Activated CD4-positive, alpha-beta T cell treated with anti-CD3 and anti-CD28 coated beads, Interleukin-10, Interleukin-2, amounts not matched to agents 100 ng/mL and 50 ng/mL, durations not matched to agents 16 hours and 8 hours (primary cell): ENCODE measurements around the gene IFNA13.
"Not testable (repeated sequence)": the region's sequence is repeated elsewhere in the genome, so short reads cannot be mapped to it uniquely, and the experiment has no call there.

Source experiments
- DNase-seq: peaks from one replicate; pipeline ENCODE4 v3.0.0-alpha.2; 2020

Gene IFNA13

GRCh38 chr9:21367957-21368356 lies at the start of gene IFNA13:
Gene IFNA13, minus strand, starts transcription at chr9:21368057. Its CDS starts 47 bp downstream, at chr9:21368010.
- DNase-seq, result no peak

- no peak for DNase-seq
These were observed 47.8 kb upstream of the IFNA13 start for GRCh38 chr9:21415493-21416267.

- DNase-seq, result no peak
These were observed 46.5 kb upstream of the IFNA13 start for GRCh38 chr9:21414220-21414940.

- peak; percentile 2 for DNase-seq
These were observed 45.8 kb upstream of the IFNA13 start for GRCh38 chr9:21413624-21414023.

GRCh38 chr9:21413151-21413550 lies 45.3 kb upstream of the IFNA13 start:
- no peak for DNase-seq

GRCh38 chr9:21412107-21412506 lies 44.2 kb upstream of the IFNA13 start:
- no peak for DNase-seq

- DNase-seq, result no peak
These were observed 41.0 kb upstream of the IFNA13 start, which contains the start of gene IFNA8 for GRCh38 chr9:21408817-21409216. Gene IFNA8, plus strand, starts transcription at chr9:21409117. Its CDS starts 60 bp downstream, at chr9:21409177.

- no peak for DNase-seq
These were observed 36.3 kb upstream of the IFNA13 start for GRCh38 chr9:21404146-21404545.

GRCh38 chr9:21402386-21403251 lies 34.8 kb upstream of the IFNA13 start:
- peak; percentile 6 for DNase-seq

- DNase-seq, result no peak
These were observed 32.1 kb upstream of the IFNA13 start for GRCh38 chr9:21399956-21400355.

GRCh38 chr9:21398955-21399489 lies 31.2 kb upstream of the IFNA13 start:
- DNase-seq, result no peak

- peak; percentile 54 for DNase-seq
These were observed 28.2 kb upstream of the IFNA13 start for GRCh38 chr9:21395778-21396717.

- DNase-seq, result peak; percentile 4
These were observed 24.4 kb upstream of the IFNA13 start for GRCh38 chr9:21392270-21392669.

GRCh38 chr9:21385131-21385670 lies 17.3 kb upstream of the IFNA13 start, which contains the start of gene IFNA2:
Gene IFNA2, minus strand, starts transcription at chr9:21385398. Its CDS starts 69 bp downstream, at chr9:21385329.
- DNase-seq, result no peak

- DNase-seq, result no peak
These were observed 15.8 kb upstream of the IFNA13 start for GRCh38 chr9:21383627-21384026.

- peak; percentile 20 for DNase-seq
These were observed 13.8 kb upstream of the IFNA13 start for GRCh38 chr9:21381448-21382339.

GRCh38 chr9:21371467-21371866 lies 3.6 kb upstream of the IFNA13 start:
- DNase-seq, result not testable (repeated sequence)

- DNase-seq, result not testable (repeated sequence)
These were observed 688 bp downstream of the IFNA13 start for GRCh38 chr9:21367169-21367568.

- DNase-seq, result no peak
These were observed 5.6 kb downstream of the IFNA13 start for GRCh38 chr9:21362287-21362686.
